GM19324 (cell line): ENCODE measurements around the gene PIK3R2.
"Not testable (repeated sequence)": the region's sequence is repeated elsewhere in the genome, so short reads cannot be mapped to it uniquely, and the experiment has no call there.

Experiments
- ATAC-seq: cut with Tn5 transposase; IDR thresholded peaks from one replicate; pipeline ENCODE4 v1.9.1; 2021; ENCODE audit warnings: mild to moderate bottlenecking, moderate library complexity; ENCODE audit not compliant: unreplicated experiment, low FRiP score

Gene PIK3R2

GRCh38 chr19:18152817-18153555 is at the start of gene PIK3R2:
Gene PIK3R2, plus strand, starts transcription at chr19:18153163. Its CDS starts 2,717 bp downstream, at chr19:18155880.
- peak; percentile 71 for ATAC-seq

GRCh38 chr19:18104793-18105131 is 48.2 kb upstream of the PIK3R2 start:
- ATAC-seq, result no peak

GRCh38 chr19:18105259-18105658 is 47.7 kb upstream of the PIK3R2 start:
- ATAC-seq, result not testable (repeated sequence)

- ATAC-seq, result no peak
These were observed 45.7 kb upstream of the PIK3R2 start for GRCh38 chr19:18107235-18107634.

GRCh38 chr19:18108897-18109296 is 44.1 kb upstream of the PIK3R2 start:
- no peak for ATAC-seq

- peak; percentile 3 for ATAC-seq
These were observed 43.6 kb upstream of the PIK3R2 start for GRCh38 chr19:18109341-18109732.

GRCh38 chr19:18109733-18110608 is 43.0 kb upstream of the PIK3R2 start:
- ATAC-seq, result peak; percentile 45

- ATAC-seq, result no peak
These were observed 42.2 kb upstream of the PIK3R2 start for GRCh38 chr19:18110609-18111232.

- ATAC-seq, result no peak
These were observed 39.9 kb upstream of the PIK3R2 start for GRCh38 chr19:18112989-18113478.

GRCh38 chr19:18113827-18114226 is 39.1 kb upstream of the PIK3R2 start:
- ATAC-seq, result no peak

GRCh38 chr19:18114483-18114882 is 38.5 kb upstream of the PIK3R2 start:
- no peak for ATAC-seq

GRCh38 chr19:18117364-18117691 is 35.6 kb upstream of the PIK3R2 start:
- ATAC-seq, result no peak

GRCh38 chr19:18117692-18118378 is 35.1 kb upstream of the PIK3R2 start:
- peak; percentile 79 for ATAC-seq

- ATAC-seq, result no peak
These were observed 34.4 kb upstream of the PIK3R2 start for GRCh38 chr19:18118420-18119012.

- no peak for ATAC-seq
These were observed 33.8 kb upstream of the PIK3R2 start for GRCh38 chr19:18119013-18119716.

- ATAC-seq, result no peak
These were observed 33.3 kb upstream of the PIK3R2 start for GRCh38 chr19:18119717-18120105.

- ATAC-seq, result no peak
These were observed 32.8 kb upstream of the PIK3R2 start for GRCh38 chr19:18120127-18120526.

GRCh38 chr19:18121166-18121565 is 31.8 kb upstream of the PIK3R2 start:
- no peak for ATAC-seq

GRCh38 chr19:18122424-18122823 is 30.5 kb upstream of the PIK3R2 start:
- ATAC-seq, result no peak
